AML-193 (cell line): ENCODE results near the gene DCXR.

Experiments used
- DNase-seq, 2 experiments: peaks; one replicate each; lab custom pipeline; 2025; lab: John Stamatoyannopoulos, UW

DCXR gene

GRCh38 chr17:82037092-82037888, at the start of gene DCXR:
DCXR (minus strand) TSS chr17:82037697; CDS start chr17:82037682, 15 bp downstream.
- DNase-seq: peak; percentile 97 to 98

- DNase-seq: no peak
These were observed 48.7 kb upstream of the DCXR start for GRCh38 chr17:82085931-82086764.

DNA sequence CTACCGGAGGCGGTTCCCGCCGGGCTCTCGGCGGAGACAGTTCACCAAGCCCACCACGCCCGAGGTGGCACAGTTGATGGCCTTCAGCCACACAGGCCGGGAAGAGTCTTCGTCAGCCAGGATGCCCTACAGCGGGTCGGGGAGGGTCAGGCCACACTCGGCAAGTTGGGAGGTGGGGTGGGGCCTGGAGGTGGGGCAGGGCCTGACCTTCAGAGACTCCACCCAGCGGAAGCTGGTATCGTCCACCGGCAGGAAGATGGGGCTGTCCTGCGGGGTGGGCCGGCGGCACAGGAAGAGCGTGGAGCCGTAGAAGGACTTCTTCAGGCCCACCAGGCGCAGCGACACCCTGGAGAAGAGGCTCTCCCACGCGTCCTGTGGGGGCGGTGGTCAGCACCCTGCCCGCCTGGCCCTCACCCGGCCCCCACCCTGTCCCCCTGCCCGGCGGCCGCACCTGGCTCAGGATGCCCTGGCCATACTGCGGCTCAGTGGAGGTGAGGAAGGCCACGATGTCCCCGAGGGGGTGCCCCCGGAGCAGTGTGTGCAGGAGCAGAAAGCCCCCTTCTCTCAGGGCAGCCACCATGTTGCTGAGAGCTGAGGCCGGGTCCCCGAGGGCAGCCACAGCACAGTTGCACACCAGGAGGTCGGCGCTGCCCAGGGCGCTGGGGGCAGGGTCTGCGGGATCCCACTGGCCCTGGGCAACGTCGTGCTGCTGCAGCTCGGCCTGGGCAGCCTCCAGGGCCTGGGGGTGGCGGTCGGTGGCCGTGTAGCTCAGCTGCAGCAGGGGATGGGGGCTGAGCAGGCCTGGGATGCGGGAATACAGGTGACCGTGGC, 47.7 kb upstream of the DCXR start:
- DNase-seq: no peak

GRCh38 chr17:82084373-82085030, 47.0 kb upstream of the DCXR start:
- DNase-seq: no peak

DNA sequence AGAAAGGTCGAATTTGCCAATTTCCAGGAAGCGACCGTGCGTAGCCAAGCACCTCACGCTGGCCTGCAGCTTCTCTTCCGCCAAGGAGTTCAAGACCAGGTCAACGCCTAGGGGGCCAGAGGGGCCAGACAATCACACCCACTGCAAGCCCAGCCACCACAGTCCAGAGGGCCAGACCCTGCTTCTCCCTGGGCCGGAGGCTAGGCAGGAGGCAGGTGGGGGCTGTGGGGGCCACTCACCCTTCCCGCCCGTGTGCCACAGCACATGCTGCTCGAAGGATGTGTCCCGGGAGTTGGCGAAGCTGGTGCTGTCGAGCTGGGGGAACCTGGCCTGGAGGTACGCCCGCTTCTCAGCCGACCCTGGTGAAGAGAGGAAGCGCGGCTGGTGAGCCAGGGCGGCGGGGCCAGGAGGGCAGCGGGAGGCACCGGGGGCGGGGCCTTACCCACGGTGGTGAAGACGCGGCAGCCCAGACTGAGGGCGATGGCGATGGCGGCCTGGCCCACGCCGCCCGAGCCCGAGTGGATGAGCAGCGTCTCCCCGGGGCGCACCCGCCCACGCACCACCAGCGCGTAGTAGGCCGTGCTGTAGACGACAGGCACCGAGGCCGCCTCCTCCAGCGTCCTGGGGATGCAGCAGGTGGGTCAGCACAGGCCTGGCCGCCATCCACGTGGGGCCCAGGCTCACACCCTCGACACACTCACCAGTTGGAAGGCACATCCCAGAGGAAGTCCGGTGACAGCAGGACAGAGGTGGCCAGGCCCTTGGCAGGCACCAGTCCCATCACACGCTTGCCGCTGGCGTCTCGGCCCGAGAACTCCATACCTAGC, 46.2 kb upstream of the DCXR start:
- DNase-seq: no peak

- no peak for DNase-seq
These were observed 45.5 kb upstream of the DCXR start for GRCh38 chr17:82083009-82083408.

DNA sequence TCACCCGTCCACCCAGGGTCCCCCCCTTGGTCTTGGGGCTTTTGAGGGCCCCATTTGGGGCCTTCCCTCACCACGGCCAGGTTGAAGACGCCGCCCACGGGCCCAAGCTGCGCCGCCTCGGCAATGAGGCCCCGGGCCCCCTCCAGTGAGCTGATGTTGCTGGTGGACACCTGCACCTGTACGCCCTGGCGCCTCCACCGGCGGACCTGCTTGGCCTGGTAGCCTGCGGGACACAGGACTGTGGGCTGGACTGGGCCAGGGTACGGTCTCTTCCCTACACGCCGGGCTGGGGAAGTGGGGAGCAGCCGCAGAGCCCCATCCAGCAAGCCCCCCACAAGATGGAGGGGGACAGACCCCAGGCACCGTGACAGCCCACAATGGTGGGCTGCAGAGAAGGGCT, 45.0 kb upstream of the DCXR start:
- DNase-seq: no peak

DNA sequence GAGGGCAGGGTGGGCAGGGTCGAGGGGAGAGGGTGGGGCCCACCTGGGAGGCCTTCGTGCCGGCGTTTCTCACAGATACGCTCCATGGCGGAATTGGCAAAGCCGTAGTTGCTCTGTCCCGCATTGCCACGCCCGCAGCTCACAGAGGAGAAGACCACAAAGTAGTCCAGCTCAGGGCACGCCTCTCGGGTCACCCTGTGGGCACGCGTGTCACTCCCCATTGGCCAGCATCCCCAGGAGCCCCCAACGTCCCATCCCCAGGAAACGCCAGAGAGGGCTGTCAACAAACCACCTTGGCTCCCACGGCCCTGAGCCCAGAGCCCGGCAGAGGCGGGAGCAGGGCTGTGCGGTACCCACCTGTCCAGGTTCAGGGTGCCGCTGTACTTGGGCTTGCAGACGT, 44.5 kb upstream of the DCXR start:
- DNase-seq: no peak

DNA sequence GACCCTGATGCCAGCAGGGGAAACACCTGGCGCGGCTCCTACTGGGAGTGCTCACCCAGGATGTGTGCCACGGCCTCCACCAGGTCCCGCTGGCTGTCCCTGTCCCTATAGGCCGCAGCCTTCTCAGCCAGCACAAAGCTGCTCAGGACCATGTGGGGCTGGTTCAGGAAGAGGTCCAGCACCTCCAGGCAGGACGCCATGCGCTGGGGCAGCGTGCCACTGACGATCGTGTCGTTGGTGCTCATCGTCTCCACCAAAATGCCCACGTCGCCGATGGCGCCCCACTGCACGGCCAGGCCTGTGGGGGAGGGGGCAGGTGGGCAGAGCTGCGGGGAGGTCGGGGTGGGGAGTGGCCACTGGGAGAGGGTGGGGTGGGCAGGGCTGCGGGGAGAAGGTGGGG, 44.0 kb upstream of the DCXR start:
- no peak for DNase-seq

DNA sequence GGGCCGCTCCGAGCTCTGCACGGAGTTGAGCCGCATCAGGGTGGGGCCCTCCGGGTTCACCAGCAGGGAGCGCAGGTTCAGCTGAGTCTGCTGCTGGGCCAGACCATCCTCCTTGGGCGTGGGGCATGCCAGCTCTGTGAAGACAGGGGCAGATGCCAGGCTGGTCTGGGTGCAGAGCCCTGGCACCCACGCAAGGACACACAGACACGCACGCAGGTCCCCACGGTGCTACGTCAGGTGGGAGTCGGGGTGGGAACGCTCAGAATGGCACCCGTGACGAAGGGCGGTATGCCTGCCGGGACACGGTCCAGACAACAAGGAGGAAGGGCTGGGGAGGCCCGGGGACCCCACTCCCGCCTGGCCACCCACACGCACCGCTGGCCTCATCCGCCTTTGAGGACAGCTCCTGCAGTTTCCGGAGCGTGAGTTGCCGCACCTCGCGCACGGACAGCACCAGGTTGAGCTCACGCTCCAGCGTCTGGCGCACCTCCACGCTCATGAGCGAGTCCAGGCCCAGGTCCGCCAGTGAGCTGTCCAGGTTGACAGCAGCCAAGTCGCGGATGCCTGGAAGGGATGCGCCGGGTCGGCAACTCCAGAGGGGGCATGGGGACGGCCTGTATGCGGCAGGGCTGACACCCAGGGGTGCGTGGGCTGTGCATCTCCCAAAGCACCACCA, 43.4 kb upstream of the DCXR start:
- no peak for DNase-seq

GRCh38 chr17:82080048-82080788, 42.7 kb upstream of the DCXR start:
- DNase-seq: no peak

- no peak for DNase-seq
These were observed 41.6 kb upstream of the DCXR start for GRCh38 chr17:82079001-82079677.

GRCh38 chr17:82078433-82078832, 40.9 kb upstream of the DCXR start:
- no peak for DNase-seq

GRCh38 chr17:82077617-82078358, 40.3 kb upstream of the DCXR start:
- no peak for DNase-seq

DNA sequence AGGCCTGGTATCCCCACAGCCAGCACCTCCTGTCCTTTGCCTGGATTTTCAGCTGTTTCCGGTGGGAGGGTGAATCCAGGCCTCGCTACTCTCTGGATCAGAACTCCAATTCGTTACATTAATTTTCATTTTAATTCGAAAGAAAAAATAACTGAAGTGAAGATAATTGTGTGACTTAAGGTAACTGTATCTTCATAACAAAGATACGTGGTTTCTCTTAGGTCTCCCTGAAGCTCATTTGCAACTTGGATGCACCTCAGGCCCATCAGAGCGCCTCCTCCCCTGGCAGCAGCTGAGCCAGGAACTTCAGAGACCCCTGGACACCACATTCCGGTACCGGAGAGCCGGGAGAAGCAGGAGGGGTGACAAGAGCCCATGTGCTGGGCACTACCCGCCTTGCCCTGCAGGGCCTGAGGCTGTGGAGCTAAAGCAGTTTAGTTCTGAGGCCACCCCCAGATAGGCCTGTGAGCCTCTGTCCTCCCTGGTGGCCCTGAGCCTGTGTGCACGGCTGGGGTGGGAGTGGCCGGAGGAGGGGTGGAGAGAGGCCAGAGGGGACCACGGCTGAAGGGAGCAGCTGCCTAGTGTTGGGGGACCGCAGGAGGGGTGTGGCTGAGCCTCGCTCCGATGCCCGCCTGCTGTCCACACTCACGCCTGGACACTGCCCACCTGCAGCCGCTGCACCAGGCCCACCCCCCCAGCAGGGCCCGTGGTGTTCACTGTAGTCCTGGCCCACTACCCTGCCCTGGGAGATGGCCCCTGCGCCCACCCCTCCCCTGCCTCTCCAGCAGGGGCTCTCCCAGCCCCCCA, 39.5 kb upstream of the DCXR start:
- no peak for DNase-seq

- no peak for DNase-seq
These were observed 38.7 kb upstream of the DCXR start for GRCh38 chr17:82076018-82076784.

GRCh38 chr17:82073446-82073845, 35.9 kb upstream of the DCXR start:
- no peak for DNase-seq
